GM18867 (cell line): ENCODE results near the gene NDE1.
"Not testable (repeated sequence)": the region's sequence is repeated elsewhere in the genome, so short reads cannot be mapped to it uniquely, and the experiment has no call there.

Experiments
- ATAC-seq: cut with Tn5 transposase; IDR thresholded peaks from one replicate; pipeline ENCODE4 v1.9.1; 2021; ENCODE audit warnings: mild to moderate bottlenecking, moderate library complexity; ENCODE audit not compliant: unreplicated experiment

NDE1 gene, protein sequence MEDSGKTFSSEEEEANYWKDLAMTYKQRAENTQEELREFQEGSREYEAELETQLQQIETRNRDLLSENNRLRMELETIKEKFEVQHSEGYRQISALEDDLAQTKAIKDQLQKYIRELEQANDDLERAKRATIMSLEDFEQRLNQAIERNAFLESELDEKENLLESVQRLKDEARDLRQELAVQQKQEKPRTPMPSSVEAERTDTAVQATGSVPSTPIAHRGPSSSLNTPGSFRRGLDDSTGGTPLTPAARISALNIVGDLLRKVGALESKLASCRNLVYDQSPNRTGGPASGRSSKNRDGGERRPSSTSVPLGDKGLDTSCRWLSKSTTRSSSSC

DNA sequence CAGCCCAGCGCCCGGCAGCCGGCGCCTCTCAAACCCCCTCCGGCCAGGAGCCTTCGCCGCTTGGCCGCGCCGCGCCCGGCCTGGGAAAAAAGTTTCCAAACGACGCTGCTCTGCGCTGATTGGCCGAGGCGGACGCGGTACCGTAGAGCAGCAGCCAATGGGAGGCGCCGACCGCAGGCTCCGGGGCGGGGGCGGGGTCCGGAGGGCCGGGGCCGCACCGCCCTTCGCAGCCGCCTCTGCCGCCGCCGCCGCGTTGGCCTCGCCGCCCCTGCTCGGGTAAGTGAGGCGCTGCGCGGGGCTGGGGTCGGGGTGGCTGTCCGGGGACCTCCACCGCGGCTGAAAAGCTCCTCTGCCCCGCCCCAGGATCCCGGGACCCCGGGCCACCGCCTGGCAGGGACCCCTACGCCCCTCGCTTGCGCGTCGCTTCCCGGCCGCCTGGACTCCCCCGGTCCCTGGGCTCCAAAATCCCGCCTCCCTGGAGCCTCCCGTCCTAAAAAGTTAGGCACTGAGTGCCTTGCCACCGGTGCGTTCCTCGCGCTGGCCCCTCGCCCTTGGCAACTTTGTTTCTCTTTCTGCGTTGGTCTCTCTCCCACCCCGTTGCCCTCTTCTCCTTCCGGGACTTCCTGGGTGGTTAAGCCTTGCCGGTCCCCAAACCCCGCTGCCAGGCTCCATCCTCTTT lies at the start of gene NDE1:
Gene NDE1 (plus strand): TSS at position 227 of the 679 bp plus-strand sequence. CDS start 14,534 bp downstream, outside the sequence.
- ATAC-seq = peak; percentile 80

DNA sequence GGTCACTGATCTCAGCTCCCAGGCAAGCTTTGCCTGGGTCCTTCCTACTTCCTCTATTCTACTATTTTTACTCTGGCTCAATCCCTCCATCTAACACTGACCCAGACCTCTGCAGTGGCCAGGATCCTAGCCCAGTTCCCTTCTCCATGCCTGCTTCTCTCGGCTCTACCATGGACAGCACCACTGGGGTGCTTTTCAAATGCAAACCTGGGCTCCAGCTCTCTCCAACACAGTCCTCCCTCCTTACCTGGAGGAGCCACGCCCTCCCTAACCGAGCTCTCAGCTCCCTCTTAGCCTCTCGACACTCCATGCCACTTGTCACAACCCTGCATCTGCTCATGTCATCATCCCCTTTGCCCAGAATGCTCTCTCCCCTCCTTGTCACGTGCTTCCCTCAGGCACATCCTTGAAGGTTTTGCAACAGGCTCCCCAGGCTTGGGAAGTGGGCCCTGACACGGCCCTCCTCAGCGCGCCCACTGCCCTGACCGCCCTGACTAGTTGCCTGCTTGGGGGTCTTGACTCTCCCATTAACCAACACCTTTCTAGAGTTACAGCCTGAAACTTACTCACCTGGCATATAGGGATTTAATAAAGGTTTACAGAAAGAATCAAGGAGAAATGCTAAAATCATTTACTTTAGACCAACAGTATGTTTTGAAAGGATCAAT lies 48.7 kb upstream of the NDE1 start:
- ATAC-seq = no peak

DNA sequence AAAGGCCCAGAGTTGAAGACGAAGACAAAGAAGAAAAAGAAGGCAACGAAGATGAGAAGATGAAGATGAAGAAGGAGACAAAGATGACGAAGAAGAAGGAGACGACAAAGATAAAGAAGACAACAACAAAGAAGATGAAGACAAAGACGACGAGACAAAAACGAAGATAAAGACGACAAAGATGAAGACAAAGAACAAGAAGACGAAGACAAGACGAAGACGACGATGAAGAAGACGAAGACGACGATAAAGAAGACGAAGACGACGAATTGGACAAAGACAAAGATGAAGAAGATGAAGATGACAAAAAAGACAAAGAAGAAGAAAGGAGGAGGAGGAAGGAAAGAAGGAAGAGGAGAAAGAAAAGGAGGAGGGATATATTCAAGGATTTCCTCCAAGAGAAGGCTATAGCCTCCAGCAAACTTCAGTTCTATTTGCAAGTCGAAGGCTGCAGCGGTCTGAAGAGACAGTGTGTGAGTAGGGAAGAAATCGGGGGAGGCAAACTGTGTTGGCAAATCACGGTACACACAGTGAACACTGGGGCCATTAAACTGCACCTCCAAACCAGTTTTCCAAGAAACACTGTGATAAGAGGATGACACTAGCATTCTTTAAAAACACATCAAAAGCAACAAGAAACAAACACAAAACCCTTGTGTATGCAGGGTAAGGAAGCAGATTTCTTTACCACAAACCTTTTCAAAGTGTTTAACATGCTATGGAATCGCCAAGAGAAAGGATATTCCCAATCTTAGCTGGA lies 47.6 kb upstream of the NDE1 start:
- ATAC-seq = no peak

DNA sequence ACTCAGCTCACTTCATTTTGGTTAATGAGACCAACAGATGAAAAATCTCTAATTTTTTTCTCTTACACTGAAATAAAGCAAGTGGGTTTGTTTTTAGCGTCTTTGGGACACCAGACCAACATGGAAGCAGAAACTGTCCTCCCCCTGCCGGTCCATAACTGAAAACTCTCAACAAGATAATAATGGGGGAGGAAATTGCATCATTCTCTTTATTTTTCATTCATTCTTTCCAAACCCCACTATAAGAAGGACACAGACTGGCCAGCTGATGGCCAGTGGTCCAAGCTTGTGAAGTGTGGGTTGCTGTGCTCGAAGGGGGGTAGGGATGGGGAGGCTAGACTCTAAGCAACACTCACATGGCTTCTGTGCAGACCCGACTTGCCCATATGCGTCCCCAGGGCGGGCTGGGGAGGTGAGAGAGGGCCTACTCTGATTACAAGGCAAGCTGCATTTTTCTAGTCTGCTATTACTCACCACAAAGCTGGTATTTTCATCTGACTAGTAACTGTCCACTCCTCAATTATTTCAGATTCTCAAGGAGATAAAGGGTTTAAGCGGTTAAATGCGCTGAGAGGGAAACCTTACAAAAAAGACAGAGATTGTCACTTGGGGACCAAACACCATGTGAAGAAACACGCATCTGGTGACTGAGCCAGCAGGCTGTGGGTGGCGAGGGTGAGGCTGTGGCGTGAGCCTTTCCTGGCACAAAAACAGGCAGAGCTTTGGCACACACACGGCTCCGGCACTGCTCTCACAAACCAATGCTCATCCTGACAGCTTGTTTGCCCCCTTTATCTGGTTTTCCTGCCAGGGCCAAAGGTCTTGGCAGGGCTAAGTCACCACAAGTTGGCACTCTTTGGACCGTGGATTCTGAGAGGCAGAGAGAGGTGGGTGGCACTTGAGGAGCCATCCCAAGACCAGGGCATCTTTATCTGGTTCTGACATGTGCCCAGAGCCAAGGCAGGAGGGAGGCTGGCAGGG lies 45.3 kb upstream of the NDE1 start:
- no peak for ATAC-seq

DNA sequence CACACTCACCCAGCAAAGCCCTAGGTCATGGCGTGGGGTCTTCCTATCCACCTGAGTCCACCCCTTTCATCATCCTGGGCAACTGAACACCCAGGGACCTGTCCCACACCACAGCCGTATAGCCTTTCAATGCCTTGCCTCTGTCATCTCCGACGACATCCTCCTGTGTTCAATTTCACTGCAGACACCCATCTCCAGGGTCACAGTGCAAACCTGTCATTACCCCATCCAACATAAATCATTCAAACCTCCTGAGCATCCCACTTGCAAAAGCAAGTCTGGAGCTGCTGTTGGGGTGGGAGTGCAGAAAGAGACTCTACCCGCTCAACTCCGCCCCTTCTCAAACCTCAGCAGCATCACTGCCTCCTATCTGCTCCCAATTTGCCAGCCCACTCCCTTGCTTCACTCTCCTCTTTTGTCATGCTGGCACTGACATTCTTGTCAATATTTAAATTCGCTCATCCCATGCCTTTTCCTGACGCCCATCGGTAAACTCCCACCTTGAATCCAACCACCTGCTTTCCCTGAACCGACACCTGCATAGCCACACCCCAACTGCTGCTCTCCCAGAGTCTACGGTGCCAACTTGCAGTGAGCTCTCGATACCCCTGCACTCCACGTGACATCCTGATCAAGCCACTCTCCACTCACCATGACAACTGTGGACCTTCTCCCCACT lies 44.1 kb upstream of the NDE1 start:
- no peak for ATAC-seq

DNA sequence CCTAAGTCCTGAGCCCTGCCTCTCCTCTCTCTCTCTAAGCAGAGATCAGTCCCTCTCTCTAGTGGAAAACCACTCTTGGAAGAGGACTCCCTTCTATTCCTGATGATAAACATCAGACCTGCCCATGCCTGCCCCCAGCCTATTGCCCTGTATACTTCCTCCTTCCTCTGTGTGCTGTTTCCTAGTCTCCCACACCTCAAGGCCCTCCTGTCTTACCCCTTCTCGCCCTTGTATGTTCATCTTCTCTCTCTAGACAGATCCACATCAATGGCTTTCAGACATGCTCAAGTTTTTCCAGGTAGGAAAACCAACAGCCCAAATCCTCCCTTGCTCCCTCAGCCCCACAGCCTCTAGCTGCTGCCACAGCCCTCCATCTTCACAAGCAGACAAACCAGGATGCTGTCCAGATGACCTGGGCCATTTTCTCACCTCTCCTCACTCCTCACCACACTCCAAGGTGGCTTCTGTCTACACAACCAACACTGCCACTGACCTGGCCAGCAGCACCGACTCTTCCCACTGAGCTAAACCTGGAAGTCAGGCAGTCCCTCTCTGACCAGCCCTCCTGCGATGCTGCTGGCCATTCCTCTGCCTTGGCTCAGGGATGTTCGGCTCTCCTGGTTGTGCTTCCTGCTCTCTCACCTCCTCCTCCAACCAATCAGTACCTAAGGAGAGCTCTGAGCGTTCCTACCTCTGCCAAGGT lies 43.4 kb upstream of the NDE1 start:
- no peak for ATAC-seq

DNA sequence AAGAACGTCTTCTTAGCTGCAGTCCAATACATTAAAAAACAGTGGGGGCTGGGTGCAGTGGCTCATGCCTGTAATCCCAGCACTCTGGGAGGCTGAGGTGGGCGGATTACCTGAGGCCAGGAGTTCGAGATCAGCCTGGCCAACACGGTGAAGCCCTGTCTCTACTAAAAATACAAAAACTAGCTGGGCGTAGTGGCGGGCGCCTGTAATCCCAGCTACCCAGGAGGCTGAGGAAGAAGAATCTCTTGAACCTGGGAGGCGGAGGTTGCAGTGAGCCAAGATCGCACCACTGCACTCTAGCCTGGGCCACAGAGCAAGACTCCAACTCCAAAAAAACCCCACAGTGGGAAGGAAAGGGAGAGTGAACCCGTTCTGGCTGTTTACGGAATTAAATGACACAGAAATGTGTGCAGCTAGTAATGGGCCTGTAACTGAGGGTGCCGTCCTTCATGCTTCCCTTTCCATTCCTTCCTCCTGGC lies 42.8 kb upstream of the NDE1 start:
- not testable (repeated sequence) for ATAC-seq

DNA sequence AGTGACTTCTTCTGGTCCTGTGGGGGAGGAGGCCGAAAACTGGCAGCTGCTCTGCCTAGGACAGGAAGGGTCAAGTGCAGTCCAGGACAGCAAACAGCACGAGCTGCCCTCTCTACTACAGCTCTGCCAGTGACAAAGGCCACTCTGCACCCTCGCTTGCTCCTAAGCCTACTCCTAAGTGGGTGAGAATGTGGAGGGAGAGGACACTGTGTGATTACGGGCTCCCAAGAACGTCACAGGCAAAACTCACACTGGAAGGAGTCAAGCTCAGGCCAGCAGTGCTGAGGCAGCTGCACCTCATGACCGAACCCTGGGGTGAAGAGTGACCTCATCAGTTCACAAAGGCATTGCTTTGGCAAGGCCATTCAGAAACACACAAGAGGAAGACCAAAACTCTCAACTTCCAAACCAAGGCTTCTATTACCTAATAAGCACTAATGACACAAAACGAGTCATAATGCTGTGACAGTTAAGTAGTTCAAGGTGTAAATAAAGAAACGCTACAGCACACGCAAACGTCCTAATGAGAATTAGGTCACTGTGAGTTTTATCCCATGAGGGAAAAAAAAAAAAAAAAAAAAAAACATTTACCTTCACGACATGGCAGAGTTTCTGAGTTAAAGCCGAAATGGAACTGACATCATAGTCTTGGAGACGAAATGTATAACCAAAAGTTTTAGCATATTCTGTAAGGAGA lies 42.2 kb upstream of the NDE1 start:
- no peak for ATAC-seq

DNA sequence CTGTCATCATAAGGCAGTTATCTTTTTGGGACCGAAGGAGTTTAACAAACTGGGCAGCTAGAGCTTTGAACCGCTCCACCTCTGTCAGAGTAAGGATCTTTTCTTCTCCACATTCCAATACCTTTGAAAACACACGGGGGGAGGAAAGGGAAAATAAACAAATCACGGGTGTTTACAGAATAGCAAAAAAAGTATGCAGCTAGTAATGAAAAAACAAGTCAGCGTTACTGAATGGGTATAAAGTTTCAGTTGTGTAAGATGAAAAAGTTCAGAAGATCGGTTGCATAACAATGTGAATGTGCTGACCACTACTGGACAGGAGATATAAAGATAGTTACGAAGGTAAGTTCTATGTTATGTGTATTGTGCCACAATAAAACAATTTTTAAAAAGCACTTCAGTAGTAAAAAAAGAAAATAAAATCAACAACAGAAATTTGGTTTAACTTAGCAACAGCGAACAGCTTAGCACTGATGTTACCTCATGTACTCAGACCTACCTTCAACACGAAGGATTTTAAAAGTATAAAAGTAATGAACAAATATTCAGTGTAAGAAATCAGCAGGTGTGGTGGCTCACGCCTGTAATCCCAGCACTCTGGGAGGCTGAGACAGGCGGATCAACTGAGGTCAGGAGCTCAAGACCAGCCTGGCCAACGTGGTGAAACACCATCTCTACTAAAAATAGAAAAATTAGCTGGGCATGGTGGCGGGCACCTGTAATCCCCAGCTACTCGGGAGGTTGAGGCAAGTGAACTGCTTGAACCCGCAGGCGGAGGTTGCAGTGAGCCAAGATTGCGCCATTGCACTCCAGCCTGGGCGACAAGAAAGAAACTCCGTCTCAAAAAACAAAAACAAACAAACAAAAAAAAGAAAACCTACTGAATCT lies 41.4 kb upstream of the NDE1 start:
- ATAC-seq = no peak

DNA sequence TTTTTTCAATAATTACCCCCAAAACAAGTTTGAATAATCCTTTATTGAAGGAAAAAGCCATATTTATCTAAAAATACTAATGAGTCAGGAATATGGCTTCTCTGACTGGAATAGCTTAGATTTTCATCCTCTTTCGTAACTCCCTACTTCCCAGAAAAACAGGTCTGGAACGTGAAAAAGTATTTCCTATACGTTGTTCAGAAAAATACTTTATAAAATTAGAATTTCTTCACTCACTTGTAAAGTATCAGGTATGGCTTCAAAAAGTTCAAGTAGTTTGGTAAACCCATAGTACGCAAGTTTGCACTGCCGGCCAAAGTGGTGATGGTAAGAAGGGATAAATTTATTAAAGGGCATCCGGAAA lies 40.8 kb upstream of the NDE1 start:
- ATAC-seq = no peak

DNA sequence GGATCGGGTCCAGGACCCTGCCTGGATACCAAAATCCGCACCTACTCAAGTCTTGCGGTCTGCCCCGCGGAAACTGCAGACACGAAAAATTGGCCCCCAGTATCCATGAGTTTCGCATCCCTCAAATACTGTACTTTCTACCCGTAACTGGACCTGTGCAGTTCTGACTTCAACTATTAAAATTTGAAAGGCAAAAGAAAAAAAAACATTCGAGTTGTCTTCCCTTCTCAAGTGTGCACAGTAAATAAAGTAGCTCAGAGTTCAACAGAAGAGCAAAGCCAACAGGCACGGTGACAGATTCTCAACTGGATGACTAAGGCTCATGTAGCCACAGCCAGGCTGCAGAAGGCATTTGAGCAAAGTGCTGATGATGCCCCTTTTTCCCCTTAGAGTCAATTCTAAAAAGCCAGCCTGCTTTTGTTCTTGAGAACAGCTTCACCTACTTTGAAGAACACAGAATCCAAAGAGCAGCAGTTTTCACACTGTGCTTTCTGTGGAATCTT lies 39.6 kb upstream of the NDE1 start:
- no peak for ATAC-seq

DNA sequence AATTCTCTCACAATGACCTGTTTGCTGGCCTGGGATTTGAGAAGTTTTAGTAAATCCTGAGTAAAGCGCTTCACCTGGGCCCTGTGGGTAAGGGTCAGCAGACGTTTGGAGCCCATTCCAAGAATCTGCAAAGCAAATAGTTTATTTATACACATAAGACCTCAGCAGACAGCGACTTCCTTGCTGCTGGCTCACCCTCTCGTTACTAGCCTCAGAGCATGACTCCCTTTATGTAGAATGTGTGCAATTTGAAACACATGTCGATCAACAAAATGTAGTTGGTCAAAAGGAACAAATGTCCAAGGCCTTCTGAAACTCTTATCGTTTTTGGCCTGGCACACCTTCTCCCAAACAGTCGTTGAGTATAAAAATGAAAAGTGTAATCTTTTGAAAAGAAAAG lies 38.4 kb upstream of the NDE1 start:
- ATAC-seq = no peak

DNA sequence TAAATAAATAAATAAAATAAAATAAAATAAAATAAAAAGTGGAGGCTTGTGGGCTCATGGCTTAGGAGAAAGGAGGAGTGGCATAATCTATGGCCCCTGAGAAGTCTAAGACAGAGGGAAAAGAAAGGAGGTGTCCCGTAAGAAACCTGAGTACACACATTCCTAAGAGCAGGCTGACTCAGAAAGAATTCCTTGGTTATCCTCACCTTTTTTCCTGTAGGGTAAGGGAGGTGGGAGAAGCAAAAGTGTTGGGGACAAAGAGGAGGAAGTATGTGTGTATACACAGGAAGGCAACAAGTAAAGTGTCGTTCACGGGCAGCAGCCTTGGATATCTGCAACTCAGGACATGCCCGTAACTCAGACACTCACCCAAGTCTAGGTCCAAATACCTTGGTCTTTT lies 36.4 kb upstream of the NDE1 start:
- ATAC-seq = no peak

DNA sequence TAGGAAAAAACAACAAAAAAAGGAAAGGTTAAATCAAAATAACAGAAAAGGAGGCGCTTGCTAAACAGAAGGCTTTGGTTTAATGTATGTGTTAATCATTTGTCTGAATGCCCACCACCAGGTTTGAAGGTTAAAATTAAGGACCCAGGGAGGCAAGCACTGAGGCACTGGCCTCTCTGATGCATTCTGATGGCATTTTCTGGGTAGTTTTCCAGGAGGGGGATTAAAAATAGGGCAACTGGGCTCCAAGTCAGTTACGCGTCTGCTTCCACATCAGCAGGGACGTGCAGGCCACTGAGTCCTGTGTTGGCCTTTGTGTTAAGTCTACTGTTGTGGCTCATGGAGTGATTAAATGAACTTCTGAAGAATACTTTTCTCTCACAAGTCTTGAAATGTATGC lies 34.0 kb upstream of the NDE1 start:
- no peak for ATAC-seq

DNA sequence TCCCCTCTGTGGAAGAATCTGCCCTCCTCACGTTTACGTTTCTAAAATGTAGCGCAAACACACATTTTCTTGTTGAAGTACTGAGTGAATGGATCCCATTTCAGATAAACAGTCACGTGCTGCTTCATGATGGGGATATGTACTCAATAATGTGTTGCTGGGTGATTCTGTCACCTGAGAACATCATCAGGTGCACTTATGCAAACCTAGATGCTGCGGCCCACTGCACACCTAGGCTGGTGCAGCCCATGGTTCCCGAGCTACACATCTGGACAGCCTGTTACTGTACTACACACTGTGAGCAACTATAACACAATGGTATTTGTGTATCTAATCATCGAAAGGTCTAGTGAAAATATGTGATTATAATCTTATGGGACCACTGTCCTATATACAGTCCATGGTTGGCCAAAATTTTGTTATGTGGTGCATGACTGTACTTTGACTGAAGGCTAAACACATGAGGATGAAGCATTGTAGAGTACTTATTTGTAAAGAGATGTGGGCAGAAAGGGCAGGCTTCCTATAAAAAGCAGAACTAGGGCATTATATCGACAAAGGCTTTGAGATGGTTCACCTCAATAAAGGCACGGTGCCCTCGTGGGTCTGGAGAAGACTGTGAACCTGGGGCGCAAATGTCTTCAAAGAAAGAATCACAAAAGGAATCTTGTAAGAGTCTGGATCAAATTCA lies 33.4 kb upstream of the NDE1 start:
- no peak for ATAC-seq

DNA sequence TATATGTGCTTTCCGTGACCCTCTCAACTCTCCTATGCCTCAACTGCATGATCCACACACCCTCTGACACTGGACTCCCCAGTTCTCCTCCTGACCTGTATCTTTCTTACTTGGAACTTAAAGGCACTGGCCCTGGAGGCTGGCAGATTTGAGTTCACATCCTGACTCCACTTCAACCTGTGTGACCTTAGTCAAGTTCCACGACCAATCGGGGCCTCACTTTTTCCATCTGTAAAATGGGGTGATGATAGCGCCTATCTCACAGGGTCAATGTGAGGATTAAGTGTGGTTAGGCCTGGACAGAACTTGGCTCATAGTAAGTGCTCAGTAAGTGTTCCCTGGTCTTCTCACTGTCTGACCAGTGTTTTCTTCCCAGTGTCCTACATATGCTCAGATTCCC lies 32.1 kb upstream of the NDE1 start:
- no peak for ATAC-seq

DNA sequence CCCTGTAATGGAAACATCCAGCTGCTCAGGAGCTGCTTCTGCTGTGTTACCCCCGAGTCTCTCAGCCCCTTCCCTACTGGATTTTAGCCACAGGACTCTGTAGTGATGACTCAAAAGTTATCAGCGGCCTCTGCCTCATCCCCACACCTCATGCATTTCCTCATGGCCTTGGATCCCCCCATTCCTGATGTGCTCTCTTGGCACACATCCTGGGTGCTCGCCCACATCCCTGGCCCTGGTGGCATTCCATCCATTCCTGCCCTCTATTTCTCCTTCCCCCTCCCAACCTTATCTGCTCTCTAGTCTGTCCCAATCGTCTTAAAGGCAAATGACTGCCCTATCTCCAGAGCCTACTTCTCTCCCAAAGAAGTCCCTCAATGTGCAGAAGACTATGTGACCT lies 31.7 kb upstream of the NDE1 start:
- no peak for ATAC-seq
